Frontal cortex (tissue), 4 donors: Measurements from ENCODE around the gene CDH6. TPM values are rescaled to one million over a fixed set of nuclear protein-coding genes. Genes with fewer than 3 reads are reported as not detected.

Source experiments
- DNase-seq, 2 donors: peaks; one replicate each; pipeline ENCODE4 v3.0.0; 2012; ENCODE audit warnings: low spot score in 2 of 2
- FAIRE-seq: peaks from 2 replicates; lab custom pipeline; 2012; peaks lifted over from hg19 to GRCh38; lab: Jason Lieb, UNC
- total RNA-seq: library from RNA; depleted of rRNA; stranded (reverse); fragments of >200 nt; gene quantifications from one replicate; pipeline ENCODE4 v1.2.3, GENCODE V29; 2014
- donor health status: control.
- donor health status: control.
- donor health status: control.

The CDH6 gene
- total RNA-seq, 1 donor from 2014 or later: 37.1 TPM

DNA sequence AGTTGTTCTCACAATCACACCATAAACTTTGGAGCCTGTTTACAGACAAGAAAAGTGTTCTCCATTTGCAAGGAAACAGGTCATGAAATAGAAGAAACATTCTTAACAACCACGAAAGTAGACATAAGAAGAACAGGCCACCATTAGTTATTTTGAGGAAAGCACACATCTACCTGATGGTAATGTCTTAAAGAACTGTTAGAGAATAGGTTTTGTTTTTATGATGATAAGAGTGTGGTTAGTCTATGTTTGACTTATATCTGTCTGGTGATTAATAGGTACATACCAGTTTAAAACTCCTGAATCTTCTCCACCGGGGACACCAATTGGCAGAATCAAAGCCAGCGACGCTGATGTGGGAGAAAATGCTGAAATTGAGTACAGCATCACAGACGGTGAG is 108.3 kb downstream of the CDH6 start:
- no peak for DNase-seq
- no peak for FAIRE-seq

DNA sequence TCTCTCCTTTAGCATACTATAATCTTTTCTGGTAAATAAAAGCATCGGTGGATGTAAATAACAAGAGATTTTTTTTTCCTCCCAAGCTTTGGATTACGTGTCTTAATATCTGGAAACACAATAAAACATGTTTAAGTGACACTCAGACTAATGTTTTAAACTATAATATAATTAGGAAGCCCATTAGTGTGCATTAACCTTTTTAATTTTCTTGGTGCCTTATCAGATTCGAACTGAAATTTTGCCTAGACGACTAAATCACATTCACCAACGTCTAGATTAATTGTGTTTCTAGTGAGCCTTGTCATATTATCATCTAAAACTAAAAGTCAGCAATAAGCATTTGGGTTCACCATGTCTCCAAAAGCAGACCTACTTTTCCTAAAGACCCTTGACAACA is 110.2 kb downstream of the CDH6 start:
- no peak for FAIRE-seq
- DNase-seq: no peak

DNA sequence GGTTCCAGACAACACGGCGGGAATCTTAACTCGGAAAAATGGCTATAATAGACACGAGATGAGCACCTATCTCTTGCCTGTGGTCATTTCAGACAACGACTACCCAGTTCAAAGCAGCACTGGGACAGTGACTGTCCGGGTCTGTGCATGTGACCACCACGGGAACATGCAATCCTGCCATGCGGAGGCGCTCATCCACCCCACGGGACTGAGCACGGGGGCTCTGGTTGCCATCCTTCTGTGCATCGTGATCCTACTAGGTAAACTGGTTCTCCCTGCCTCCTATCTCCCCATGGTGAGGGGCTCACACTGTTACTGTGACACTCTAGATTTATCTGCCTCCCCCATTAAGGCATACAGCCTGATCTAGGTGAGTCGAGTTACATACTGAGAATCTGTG is 124.2 kb downstream of the CDH6 start:
- no peak for FAIRE-seq
- DNase-seq: no peak

DNA sequence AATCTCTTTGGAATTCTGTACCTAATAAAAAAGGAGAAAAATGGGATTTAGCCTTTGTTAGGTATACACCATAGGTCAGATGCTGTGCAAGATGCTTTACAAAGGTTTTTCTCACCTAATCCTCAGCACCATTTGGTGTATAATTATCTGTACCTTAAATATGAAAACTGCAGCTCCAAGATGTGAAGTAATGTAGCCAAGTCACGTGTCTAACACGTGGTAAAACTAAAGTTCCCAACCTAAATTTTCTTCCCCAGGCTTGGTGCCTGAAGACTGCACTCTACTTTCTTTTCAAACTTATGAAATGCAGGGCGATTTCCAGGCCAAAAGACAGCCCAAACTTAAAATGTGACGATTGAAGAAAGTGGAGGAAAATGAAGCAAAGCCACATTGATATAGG is 125.8 kb downstream of the CDH6 start:
- no peak for FAIRE-seq
- DNase-seq: no peak

DNA sequence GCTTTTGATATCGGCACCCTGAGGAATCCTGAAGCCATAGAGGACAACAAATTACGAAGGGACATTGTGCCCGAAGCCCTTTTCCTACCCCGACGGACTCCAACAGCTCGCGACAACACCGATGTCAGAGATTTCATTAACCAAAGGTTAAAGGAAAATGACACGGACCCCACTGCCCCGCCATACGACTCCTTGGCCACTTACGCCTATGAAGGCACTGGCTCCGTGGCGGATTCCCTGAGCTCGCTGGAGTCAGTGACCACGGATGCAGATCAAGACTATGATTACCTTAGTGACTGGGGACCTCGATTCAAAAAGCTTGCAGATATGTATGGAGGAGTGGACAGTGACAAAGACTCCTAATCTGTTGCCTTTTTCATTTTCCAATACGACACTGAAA is 129.5 kb downstream of the CDH6 start:
- FAIRE-seq (no peak), DNase-seq (no peak)

DNA sequence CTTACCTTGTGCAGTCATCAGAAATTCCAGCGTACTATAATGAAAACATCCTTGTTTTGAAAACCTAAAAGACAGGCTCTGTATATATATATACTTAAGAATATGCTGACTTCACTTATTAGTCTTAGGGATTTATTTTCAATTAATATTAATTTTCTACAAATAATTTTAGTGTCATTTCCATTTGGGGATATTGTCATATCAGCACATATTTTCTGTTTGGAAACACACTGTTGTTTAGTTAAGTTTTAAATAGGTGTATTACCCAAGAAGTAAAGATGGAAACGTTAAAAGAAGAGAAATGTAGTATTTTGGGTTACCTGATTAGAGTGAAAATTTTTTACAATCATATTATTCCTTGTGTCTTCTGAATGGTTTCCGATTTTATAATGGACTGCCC is 131.4 kb downstream of the CDH6 start:
- DNase-seq (no peak), FAIRE-seq (no peak)

DNA sequence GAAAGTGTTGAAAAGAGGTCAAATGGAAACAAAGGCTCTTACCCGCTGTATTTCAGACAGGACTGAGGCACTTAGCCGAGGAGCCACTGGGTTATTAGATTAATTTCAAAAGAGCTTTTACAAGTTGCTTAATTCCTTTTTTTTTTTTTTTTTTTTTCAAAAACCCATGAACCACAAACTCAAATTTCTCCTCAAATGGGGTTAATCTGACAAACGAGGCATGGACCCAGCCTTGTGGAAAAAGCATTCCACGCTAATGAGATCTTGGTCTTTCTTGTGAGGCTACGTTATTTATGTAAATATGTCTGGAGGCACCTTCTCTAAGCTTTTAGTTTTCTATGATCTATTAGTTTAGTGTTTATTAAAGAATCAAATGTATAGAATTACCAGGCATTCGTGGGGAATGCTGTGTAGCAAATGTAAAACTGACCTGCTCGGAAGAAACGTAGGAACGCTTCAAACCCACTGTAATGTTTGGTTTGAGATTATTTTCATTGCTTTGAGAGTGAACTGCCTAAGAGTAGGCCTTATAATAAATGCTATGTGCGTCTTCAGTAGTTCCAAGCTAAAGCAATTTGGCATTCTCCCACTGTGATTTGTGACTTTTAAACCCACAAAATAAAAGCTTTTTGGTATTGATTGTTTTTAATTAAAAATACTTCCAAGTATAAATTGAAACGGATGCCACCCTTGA is 134.7 kb downstream of the CDH6 start:
- no peak for DNase-seq
- FAIRE-seq: no peak

DNA sequence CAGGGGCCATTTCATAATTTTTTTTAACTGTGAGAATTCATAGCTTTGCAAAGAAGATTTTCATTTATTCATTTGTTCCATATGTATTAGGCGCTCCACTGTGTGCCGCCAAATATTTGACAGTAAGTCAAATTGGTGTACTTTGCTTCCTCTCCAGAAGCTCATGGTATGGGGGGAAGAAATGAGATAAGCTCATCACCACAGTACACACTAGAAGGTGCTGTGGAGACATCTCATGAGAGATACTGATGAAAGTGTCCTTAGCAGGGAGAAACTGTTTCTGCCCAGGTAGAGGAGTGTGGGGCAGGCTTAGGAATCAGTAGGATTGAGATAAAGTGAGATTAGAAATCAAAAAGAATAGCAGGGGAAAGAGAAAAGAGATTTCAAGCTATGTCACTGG is 136.2 kb downstream of the CDH6 start:
- DNase-seq (no peak), FAIRE-seq (no peak)

DNA sequence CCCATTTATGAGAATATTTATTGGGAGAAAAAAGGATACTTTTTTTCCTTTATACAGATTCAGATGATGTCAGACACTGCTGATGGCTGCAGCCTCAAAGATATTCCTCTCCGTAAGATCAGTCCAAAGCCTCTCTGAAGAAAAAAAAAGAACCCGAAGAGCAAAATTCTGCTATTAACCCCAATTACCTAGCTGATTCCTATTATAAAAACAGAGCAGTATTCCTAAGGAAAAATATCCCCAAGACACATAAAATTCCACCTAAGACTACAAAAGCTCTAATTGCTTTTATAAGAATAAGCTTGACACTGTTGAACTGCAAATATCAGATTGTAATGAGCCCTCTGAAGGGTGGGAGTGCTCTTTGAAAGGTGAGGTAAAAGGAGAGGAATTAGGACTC is 138.7 kb downstream of the CDH6 start:
- DNase-seq (no peak), FAIRE-seq (no peak)

DNA sequence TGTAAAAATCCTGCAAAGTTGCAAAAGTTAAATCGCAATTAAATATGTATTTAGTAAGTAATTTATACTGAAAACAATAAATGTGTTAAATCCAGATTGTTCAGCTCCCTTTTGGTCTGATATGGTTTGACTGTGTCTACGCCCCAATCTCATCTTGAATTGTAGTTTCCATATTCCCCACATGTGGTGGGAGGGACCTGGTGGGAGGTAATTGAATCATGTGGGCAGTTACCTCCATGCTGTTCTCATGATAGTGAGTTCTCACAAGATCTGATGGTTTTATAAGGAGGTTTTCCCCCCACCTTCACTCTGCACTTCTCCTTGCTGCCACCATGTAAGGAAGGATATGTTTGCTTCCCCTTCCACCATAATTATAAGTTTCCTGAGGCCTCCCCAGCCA is 140.0 kb downstream of the CDH6 start:
- no peak for DNase-seq
- FAIRE-seq: no peak

DNA sequence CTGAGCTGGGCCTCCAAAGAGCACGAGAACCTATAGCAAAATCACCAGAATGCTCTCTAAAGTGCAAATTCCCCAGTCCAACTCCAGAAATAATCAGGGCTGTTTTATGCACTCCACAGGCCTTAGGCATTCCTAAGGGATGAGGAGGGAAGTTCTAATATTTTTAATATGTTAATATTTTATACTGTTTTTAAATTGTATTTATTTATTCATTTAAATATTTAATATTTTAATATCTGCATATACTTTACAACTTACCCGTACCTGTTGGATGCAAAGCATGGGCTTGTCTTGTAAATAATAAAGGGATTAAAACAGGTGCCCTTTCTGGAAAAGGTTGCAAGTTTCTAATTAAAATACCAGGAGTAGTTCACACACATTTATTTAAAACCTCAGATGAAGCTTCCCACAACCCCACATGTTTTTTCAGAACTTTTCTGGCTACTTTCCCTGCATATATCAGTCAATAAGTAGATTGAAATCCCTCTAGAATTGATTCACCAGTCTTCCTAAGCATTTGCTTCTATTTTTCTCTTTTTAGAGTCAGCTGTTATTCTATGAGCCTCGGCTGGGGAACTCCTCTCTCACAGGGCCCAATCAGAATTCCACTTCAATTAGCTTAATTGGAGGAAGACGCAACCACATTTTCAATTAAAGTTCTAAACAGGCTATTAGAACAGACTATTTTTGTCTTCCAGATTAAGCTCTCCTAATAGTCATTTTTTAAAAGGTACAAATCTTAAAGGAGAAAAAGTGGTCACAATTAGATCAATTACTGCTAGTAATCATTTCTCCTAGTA is 140.8 kb downstream of the CDH6 start:
- FAIRE-seq (no peak), DNase-seq (no peak)

DNA sequence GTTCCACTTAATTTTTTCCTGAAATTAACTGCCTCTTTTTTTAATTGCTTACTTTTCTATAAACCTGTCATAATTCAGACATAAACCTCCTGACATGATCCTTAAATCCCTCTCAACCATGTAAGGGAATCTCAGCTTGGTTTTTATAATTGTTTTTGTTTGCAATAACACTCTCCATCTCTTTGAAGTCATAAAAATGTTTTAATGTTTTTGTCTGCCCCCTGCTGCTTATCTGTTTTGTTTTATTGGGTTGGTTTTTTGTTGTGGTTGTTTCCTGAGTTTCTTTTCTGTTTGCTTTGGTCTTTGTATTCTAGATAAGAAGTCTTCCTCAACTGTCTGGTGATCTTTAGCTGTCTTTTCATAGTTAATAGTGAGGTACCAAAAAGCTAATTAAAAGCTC is 142.0 kb downstream of the CDH6 start:
- DNase-seq (no peak), FAIRE-seq (no peak)

DNA sequence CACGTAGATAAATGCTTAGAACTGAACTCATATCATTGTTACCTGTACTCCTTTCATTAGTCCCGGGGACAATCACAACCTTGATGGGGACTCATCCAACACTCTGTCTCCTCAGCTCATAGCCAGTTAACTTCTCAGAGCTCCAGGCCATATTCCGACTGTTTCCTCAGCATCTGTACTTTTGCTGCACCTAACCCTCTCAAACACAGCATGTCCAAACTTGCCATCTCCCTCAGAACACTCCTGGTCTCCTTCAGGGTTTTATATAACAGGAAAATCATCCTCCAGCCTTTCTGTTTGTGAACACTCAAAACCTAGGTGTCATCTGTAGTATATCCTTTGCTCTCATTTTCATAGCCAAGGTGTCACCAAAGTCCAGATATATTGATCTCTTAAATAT is 150.5 kb downstream of the CDH6 start:
- no peak for FAIRE-seq
- DNase-seq: no peak

DNA sequence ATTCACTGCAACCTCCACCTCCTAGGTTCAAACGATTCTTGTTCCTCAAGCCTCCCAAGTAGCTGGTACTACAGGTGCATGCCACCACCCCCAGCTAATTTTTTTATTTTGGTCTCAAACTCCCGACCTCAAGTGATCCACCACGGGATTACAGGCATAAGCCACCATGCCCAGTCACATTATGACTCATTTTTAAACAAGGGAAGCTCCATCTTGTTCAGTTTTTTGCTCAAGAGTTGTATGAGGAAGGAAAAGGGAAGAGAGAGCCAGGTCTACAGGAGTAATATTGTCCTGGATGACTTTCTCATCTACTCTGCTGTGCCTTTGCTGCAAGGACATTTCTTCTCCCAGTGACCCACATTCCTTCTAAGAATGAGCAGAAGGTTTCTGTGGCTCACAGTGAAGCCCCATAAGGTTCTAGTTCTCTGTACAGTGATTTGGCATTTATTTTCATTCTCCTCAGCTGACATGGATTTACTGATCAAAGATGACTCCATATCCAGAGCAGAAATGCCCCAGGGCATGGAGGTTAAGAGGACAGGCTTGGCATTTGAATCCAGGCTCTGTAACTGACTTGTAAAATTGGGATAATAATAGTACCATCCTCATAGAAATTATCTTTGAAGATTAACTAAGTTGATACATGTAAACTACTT is 153.5 kb downstream of the CDH6 start:
- DNase-seq: no peak
- no peak for FAIRE-seq

DNA sequence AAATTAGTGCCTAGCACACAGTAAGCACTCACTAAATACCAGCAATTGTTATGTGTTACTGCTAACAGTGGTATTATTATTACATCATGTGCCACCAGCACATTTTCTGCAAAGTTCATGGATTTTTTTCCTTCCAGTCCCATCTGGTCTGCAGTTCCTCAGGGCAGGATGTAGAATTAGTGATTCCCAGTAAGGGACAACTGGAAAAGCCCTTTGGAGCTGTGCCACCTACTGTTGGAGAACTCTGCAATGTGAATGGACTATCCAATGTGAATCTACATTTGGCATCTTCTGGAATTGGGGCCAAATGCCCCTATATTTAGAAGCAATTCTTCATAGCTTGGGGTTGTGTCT is 154.0 kb downstream of the CDH6 start:
- FAIRE-seq: no peak
- no peak for DNase-seq

DNA sequence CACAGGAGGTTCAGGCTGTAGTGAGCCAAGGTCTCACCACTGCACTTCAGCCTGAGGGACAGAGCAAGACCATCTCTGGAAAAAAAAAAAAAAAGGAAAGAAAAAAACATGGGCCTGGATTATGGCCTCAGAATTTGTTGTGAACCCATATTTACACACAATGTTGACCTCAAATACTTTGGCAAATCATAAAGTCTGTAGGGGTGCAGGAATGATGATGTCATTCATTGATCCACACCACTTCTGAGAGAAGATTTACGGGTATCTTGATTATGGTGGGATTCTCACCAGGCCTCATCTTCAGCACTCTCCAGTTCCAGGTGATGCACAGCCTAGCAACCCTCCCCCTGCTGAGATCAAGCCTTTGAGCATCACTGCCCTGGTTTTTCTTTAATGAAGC is 156.9 kb downstream of the CDH6 start:
- no peak for DNase-seq
- FAIRE-seq: no peak

DNA sequence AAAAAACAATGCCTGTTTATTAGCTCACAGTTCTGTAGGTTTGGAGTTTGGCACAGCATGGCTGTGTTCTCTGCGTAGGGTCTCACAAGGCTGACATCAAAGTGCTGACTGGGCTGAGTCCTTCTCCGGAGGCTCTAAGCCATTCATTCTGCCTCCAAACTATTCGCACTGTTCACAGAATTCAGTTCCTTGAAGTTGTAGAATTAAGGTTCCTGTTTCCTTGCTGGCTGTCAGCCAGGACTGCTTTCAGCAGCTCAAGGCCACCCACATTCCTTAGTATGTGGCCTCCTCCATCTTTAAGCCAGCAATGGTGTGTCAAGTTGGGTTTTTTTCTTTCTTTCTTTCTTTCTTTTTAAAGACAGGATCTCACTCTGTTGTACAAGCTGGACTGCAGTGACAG is 161.9 kb downstream of the CDH6 start:
- FAIRE-seq: no peak

DNA sequence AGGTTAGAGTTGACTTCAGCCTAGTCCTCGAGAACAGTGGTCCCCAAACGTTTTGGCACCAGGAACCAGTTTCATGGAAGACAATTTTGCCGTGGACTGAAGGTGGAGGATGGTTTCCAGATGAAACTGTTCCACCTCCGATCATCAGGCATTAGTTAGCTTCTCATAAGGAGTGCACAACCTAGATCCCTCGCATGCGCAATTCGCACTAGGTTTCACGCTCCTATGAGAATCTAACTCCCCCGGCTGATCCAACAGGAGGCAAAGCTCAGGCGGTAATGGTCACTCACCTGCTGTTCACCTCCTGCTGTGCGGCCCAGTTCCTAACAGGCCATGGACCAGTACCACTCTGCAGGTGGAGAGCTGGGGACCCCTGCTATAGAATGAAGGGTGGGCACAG is 163.6 kb downstream of the CDH6 start:
- DNase-seq (no peak), FAIRE-seq (no peak)

More for the DNA sequence above, 161.9 kb downstream of the CDH6 start:
- DNase-seq: no peak

DNA sequence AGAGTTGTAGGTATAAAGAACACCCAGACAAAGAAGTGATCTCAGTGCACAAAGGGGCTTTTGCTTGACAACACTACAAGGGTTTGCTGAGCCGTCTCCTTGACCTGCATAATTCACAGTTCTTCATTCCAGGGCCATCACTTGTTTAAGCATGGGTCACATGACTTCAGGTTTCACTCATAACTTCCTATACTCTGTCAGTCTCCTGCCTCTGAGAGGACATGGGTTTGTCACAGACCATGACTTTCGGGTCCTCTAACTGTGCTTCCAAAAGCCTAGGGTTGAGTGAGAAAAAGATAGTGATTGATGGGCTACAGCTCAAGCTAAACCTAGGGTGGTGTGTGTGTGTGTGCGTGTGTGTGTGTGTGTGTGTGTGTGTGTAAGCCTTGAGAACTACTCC is 166.4 kb downstream of the CDH6 start:
- no peak for FAIRE-seq
- no peak for DNase-seq

DNA sequence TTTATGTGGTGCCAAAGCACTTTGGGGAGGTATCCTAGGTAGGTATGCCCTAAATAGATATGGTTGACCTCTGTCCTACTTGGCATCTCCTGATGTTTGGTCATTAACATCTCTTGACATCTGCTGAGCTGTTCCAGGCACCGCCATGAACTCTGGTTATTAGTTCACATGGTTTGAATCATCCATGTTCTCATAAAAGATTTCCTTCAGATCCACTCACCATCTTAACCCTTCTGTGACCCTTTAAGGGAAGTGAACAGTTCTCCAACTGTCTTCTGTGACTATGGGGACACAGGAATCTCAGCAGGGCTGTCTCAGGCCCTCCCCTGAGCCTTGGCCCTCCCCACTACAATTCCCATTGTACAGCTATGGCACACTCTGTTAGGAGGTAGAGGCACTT is 167.7 kb downstream of the CDH6 start:
- FAIRE-seq: no peak

More for the DNA sequence above, 167.7 kb downstream of the CDH6 start:
- DNase-seq: no peak
